Measurements from ENCODE around the gene SNX27.
"Not testable (repeated sequence)": the region's sequence is repeated elsewhere in the genome, so short reads cannot be mapped to it uniquely, and the experiment has no call there.

Gene SNX27

DNA sequence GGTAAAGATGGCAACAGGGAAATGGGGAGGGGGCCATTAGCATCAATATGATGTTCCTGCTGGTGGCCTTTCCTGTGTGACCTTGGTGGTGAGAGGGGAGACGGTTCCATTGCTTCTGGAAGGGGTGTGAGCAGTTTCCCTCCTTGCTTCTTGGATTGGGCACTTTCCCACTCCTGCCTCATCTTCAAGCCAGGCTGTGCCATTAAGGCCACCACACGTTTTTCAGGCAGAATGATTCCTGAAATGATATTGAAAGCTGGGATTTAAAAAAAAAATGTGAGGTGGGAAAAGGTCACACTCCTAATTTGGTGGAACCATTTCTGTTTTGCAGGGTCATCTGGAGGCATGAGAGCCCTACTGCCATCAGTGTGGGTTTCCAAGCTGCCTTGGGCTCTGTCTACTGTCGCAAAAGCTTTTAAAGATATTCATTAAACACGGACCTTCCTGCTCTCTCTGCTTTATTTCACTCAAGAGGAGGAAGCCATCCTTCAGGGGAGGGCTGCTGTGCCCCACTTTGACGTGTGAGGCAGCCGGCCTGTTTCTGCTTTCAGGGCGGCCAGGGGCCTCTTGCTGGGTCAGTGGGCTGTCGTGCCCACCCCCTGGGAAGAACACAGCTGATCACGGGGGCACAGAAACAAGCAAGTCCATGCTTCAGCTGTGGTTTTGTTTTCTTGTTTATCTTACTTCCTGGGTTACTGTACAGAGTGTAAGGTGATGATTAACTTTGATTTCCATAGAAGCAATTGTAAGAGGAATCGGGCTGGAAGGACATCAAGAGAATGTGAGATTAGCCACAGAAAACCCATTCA is 117.5 kb downstream of the SNX27 start:
- H3K4me1 ChIP-seq (ENCODE audit: insufficient read depth, low read length), result peaks cover 10% of the 10 kb centered on the region
- H2AFZ ChIP-seq (ENCODE audit: low read depth, low read length), result no peak overlapping the region
- peaks cover 1% of the 10 kb centered on the region for H3K27me3 ChIP-seq (ENCODE audit: insufficient read depth, low read length)
- H3K4me3 ChIP-seq (ENCODE audit: low read length), result no peak overlapping the region
- H3K9me3 ChIP-seq (ENCODE audit: low read length), result no peaks in the 10 kb centered on the region
- no peaks in the 10 kb centered on the region for H3K36me3 ChIP-seq (ENCODE audit: insufficient read depth, low read length)

GRCh38 chr1:151729966-151730291 is 118.1 kb downstream of the SNX27 start:
- H3K9me3 ChIP-seq (ENCODE audit: low read length), result no peaks in the 10 kb centered on the region
- H2AFZ ChIP-seq (ENCODE audit: low read depth, low read length), result no peak overlapping the region
- H3K36me3 ChIP-seq (ENCODE audit: insufficient read depth, low read length), result no peaks in the 10 kb centered on the region
- H3K27me3 ChIP-seq (ENCODE audit: insufficient read depth, low read length), result no peaks in the 10 kb centered on the region
- H3K4me3 ChIP-seq (ENCODE audit: low read length), result no peak overlapping the region
- peaks cover 10% of the 10 kb centered on the region for H3K4me1 ChIP-seq (ENCODE audit: insufficient read depth, low read length)

- H2AFZ ChIP-seq (ENCODE audit: low read depth, low read length), result no peak overlapping the region
- H3K4me3 ChIP-seq (ENCODE audit: low read length), result no peak overlapping the region
- H3K4me1 ChIP-seq (ENCODE audit: insufficient read depth, low read length), result peaks cover 10% of the 10 kb centered on the region
- H3K27me3 ChIP-seq (ENCODE audit: insufficient read depth, low read length), result no peaks in the 10 kb centered on the region
- H3K9me3 ChIP-seq (ENCODE audit: low read length), result peaks cover 7% of the 10 kb centered on the region
- no peaks in the 10 kb centered on the region for H3K36me3 ChIP-seq (ENCODE audit: insufficient read depth, low read length)
These were observed 121.3 kb downstream of the SNX27 start for GRCh38 chr1:151733126-151733525.

- H2AFZ ChIP-seq (ENCODE audit: low read depth, low read length); H3K27me3 ChIP-seq (ENCODE audit: insufficient read depth, low read length); H3K9me3 ChIP-seq (ENCODE audit: low read length); H3K4me3 ChIP-seq (ENCODE audit: low read length); H3K36me3 ChIP-seq (ENCODE audit: insufficient read depth, low read length); H3K4me1 ChIP-seq (ENCODE audit: insufficient read depth, low read length): not testable (repeated sequence)
These were observed 122.1 kb downstream of the SNX27 start for GRCh38 chr1:151733995-151734394.

DNA sequence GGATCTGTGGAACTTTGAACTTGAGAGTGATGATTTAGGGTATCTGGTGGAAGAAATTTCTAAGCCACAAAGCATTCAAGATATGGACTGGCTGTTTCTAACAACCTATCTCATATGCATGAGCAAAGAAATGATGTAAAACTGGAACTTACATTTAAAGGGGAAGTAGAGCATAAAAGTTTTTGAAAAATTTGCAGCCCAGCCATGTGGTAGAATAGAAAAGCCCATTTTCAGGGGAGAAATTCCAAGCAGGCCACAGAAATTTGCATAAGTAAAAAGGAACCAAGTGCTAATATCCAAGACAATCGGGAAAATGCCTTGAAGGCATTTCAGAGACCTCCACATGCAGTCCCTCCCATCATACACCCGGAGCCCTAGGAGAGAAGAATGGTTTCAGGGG is 125.2 kb downstream of the SNX27 start:
- Histone ChIP-seq H2AFZ (ENCODE audit: low read depth, low read length) (no peak overlapping the region), H3K9me3 (ENCODE audit: low read length) (peaks cover 9% of the 10 kb centered on the region), H3K36me3 (ENCODE audit: insufficient read depth, low read length) (no peaks in the 10 kb centered on the region), H3K4me3 (ENCODE audit: low read length) (no peak overlapping the region), H3K4me1 (ENCODE audit: insufficient read depth, low read length) (no peaks in the 10 kb centered on the region), H3K27me3 (ENCODE audit: insufficient read depth, low read length) (peaks cover 2% of the 10 kb centered on the region)

DNA sequence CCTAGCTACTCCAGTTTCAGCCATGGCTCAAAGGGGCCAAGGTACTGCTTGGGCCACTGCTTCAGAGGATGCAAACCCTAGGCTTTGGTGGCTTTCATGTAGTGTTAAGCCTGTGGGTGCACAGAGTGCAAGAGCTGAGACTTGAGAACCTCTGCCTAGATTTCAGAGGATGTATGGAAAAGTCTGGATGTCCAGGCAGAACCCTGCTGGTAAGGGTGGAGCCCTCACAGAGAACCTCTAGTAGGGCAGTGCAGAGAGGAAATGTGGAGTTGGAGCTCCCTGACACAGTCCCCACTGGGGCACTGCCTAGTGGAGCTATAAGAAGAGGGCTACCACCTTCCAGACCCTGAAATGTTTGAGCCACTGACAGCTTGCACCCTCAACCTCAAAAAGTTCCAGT is 125.6 kb downstream of the SNX27 start:
- Histone ChIP-seq H2AFZ (ENCODE audit: low read depth, low read length) (no peak overlapping the region), H3K27me3 (ENCODE audit: insufficient read depth, low read length) (peaks cover 5% of the 10 kb centered on the region), H3K36me3 (ENCODE audit: insufficient read depth, low read length) (no peaks in the 10 kb centered on the region), H3K9me3 (ENCODE audit: low read length) (peaks cover 9% of the 10 kb centered on the region), H3K4me3 (ENCODE audit: low read length) (no peak overlapping the region), H3K4me1 (ENCODE audit: insufficient read depth, low read length) (no peaks in the 10 kb centered on the region)

GRCh38 chr1:151739590-151740355 is 127.9 kb downstream of the SNX27 start:
- Histone ChIP-seq H2AFZ (ENCODE audit: low read depth, low read length) (no peak overlapping the region), H3K4me1 (ENCODE audit: insufficient read depth, low read length) (no peaks in the 10 kb centered on the region), H3K4me3 (ENCODE audit: low read length) (no peak overlapping the region), H3K36me3 (ENCODE audit: insufficient read depth, low read length) (no peaks in the 10 kb centered on the region), H3K9me3 (ENCODE audit: low read length) (peaks cover 9% of the 10 kb centered on the region), H3K27me3 (ENCODE audit: insufficient read depth, low read length) (peaks cover 10% of the 10 kb centered on the region)

DNA sequence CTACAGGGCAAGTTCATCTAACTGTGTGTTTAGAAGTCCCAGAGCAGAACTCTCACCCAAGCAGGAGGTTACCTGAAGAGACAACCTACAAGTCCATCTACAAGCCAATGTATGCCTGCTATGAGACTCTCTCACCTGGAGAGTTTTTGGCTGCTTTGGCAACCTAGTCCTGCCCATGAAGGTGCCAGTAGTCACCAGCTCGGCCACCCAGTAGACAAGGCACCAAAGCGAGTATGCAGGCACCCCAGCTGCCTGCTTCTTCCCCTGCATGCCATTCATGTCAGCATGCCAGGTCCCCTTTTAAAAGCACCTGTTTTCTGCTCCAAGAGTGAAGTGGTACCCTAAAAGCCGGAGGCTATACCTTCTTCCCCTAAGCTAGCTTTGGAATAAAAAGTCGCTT is 129.7 kb downstream of the SNX27 start:
- no peaks in the 10 kb centered on the region for H3K4me1 ChIP-seq (ENCODE audit: insufficient read depth, low read length)
- no peaks in the 10 kb centered on the region for H3K36me3 ChIP-seq (ENCODE audit: insufficient read depth, low read length)
- no peak overlapping the region for H3K4me3 ChIP-seq (ENCODE audit: low read length)
- no peak overlapping the region for H2AFZ ChIP-seq (ENCODE audit: low read depth, low read length)
- H3K27me3 ChIP-seq (ENCODE audit: insufficient read depth, low read length), result peaks cover 10% of the 10 kb centered on the region
- peaks cover 9% of the 10 kb centered on the region for H3K9me3 ChIP-seq (ENCODE audit: low read length)

Data from neuron (in vitro differentiated cells).